Measurements from ENCODE around the gene ZC3H12D. TPM values are rescaled to one million over a fixed set of nuclear protein-coding genes. Genes with fewer than 3 reads are reported as not detected.

Gene ZC3H12D
- total RNA-seq, 2 experiments from 2014 or later = 6.0 to 6.1 TPM

DNA sequence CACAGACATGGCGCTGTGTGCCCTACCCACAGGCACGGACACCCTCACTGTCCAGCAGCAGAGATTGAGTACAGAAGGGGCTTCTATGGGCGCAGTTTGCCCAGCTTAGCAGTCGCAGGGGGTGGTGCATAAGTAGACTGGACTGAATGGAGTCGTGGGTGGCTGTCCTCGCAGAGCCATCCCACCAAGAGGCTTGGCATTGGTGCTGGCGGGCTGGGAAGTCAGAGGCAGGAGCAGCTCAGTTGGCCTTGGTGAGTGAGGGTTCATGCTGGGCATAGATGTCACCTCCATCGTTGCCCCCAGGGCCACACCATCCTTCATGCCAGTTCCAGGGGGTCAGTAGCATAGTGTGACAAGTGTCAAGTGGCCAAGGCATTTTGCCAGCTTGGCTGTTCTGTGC, 59.6 kb downstream of the ZC3H12D start:
- ChIA-PET CTCF (interaction anchor here (0.8 to 1.0 kb wide), 2 partner anchors 92 to 397 kb away, joined by 3 read pairs; no protein-coding TSS in a partner anchor), POLR2A (no interaction called here)
- Mint-ChIP-seq H3K27me3 (ENCODE audit: low read depth) (no peaks in the 10 kb centered on the region), H3K4me1 (ENCODE audit: low read depth) (peaks cover 2% of the 10 kb centered on the region), H3K4me3 (no peak overlapping the region), H3K27ac (no peak overlapping the region), H3K36me3 (ENCODE audit: low read depth) (no peaks in the 10 kb centered on the region), H3K9me3 (ENCODE audit: insufficient read depth) (no peaks in the 10 kb centered on the region)
- DNase-seq = no peak
- no peak for ATAC-seq

DNA sequence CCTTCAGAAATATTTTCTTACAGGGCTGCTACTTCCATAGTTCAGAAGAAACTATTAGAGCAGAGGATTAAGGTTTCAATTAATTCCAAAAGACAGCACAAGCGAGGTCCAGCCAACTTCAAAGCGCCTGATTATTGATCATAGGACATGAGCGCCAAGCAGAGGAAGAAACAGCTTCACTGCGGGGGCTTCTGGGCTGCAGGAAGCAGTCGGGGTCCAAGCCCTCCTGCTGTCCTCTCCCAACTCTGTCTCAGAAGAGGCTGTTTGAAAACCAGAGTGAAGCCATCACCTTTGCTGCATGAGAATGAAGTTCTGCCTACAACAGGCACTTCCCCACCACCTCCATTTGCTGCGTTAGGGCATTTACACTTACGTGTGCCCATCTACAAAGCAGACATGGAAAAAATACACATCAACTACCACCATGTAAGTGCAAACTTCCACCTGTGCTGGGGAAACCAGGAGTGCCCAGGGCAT, 60.8 kb downstream of the ZC3H12D start:
- Mint-ChIP-seq H3K27me3 (ENCODE audit: low read depth) (no peaks in the 10 kb centered on the region), H3K27ac (no peak overlapping the region), H3K36me3 (ENCODE audit: low read depth) (peaks cover 2% of the 10 kb centered on the region), H3K4me3 (no peak overlapping the region), H3K9me3 (ENCODE audit: insufficient read depth) (no peaks in the 10 kb centered on the region), H3K4me1 (ENCODE audit: low read depth) (peaks cover 4% of the 10 kb centered on the region)
- POLR2A ChIA-PET = no interaction called here
- CTCF ChIA-PET = interaction anchor here (0.7 to 1.1 kb wide), 3 partner anchors 8 to 395 kb away, joined by 3 to 5 read pairs (median 3); no protein-coding TSS in a partner anchor
- no peak for DNase-seq
- no peak for ATAC-seq

DNA sequence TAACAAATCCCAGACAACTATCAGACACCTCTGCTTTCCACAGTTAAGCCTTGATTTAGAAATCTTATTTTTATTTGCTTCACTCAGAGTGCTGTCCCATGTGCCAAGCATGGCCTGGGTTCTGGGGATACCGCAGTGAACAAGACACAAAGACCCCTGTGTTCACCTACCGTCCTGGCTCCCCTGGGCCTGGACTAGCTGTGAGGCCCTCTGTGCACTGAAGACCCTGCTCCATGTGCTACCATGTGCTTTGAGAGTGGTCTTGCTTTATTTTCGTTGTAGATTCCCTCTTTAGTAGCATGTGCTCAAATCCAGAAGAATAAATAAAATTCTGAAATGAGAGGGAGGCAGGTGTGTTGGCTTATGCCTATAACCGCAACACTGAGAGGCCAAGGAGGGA, 62.2 kb downstream of the ZC3H12D start:
- no peak for ATAC-seq
- Mint-ChIP-seq H3K4me1 (ENCODE audit: low read depth) (peaks cover 4% of the 10 kb centered on the region), H3K36me3 (ENCODE audit: low read depth) (peaks cover 2% of the 10 kb centered on the region), H3K4me3 (no peak overlapping the region), H3K9me3 (ENCODE audit: insufficient read depth) (no peaks in the 10 kb centered on the region), H3K27ac (no peak overlapping the region), H3K27me3 (ENCODE audit: low read depth) (no peaks in the 10 kb centered on the region)
- no peak for DNase-seq
- ChIA-PET POLR2A (no interaction called here), CTCF (interaction anchor here (1.0 to 1.4 kb wide), 2 partner anchors 389 to 394 kb away, joined by 3 to 5 read pairs; no protein-coding TSS in a partner anchor)

DNA sequence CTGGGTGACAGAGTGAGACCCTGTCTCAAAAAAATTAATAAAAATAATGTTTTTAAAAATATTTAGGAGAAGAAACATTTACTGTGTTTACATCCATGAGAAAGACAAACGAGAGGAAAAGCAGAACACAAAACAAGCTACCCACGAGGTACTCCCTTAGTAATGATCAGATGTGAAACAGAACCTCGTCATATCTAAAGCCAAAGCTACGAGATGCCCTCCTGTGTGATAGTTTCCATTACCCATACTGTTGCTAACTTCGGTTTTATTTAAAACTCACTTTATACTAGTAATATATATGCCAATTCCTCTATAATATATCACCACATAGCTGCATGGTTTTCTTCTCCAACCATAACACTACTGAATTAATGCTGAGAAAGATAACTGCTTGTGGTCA, 63.7 kb downstream of the ZC3H12D start:
- no peak for ATAC-seq
- POLR2A ChIA-PET = interaction anchor here (0.9 kb wide), 1 partner anchor 58 kb away, joined by 3 read pairs; no protein-coding TSS in a partner anchor
- peaks cover 10% of the 10 kb centered on the region for H3K36me3 Mint-ChIP-seq (ENCODE audit: low read depth)
- H3K27me3 Mint-ChIP-seq (ENCODE audit: low read depth) = no peaks in the 10 kb centered on the region
- H3K4me3 Mint-ChIP-seq = no peak overlapping the region
- peaks cover 4% of the 10 kb centered on the region for H3K9me3 Mint-ChIP-seq (ENCODE audit: insufficient read depth)
- H3K4me1 Mint-ChIP-seq (ENCODE audit: low read depth) = peaks cover 4% of the 10 kb centered on the region
- CTCF ChIA-PET = interaction anchor here (0.6 to 3.2 kb wide), 5 partner anchors 11 to 393 kb away, joined by 3 to 19 read pairs (median 9); no protein-coding TSS in a partner anchor
- no peak overlapping the region for H3K27ac Mint-ChIP-seq
- DNase-seq = no peak

DNA sequence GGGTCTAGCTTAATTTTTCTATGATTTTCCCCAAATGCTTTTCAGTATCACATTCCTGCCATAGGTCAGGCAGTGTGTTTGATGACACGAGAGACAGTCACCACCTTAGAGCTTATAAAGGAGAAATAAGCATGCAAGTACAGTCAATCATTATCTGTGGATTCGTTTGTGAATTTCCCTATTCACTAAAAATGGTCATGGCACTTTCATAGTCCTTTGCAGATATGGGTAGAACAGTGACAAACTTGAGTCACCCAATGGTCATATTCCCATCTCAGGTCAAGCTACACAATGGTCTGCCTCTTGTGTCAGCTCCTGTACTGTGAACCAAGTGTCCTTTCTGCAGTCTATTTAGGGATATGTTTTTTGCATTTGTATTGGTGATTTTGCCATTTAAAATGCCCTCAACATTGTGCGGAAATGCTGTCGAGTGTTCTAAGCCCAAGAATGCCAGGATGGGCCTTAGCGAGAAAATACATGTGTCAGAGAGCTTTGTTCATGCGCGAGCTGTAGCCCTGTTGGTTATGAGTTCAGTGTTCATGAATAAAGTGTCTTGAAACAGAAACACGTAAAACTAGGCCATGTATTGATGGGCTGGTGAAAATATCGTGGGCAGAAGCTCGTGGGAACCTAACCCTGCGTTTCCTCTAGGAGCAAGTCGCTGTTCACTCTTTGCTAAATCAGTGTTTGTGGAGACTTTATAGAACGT, 65.0 kb downstream of the ZC3H12D start:
- DNase-seq (no peak), ATAC-seq (no peak)
- POLR2A ChIA-PET = interaction anchor here (0.6 to 1.3 kb wide), 3 partner anchors 93 to 353 kb away, joined by 3 read pairs; no protein-coding TSS in a partner anchor
- peaks cover 21% of the 10 kb centered on the region for H3K36me3 Mint-ChIP-seq (ENCODE audit: low read depth)
- CTCF ChIA-PET = interaction anchor here (0.6 to 3.2 kb wide), 5 partner anchors 12 to 391 kb away, joined by 3 to 19 read pairs (median 9); no protein-coding TSS in a partner anchor
- peaks cover 4% of the 10 kb centered on the region for H3K9me3 Mint-ChIP-seq (ENCODE audit: insufficient read depth)
- no peak overlapping the region for H3K4me3 Mint-ChIP-seq
- H3K27ac Mint-ChIP-seq = no peak overlapping the region
- no peaks in the 10 kb centered on the region for H3K27me3 Mint-ChIP-seq (ENCODE audit: low read depth)
- H3K4me1 Mint-ChIP-seq (ENCODE audit: low read depth) = peaks cover 4% of the 10 kb centered on the region

DNA sequence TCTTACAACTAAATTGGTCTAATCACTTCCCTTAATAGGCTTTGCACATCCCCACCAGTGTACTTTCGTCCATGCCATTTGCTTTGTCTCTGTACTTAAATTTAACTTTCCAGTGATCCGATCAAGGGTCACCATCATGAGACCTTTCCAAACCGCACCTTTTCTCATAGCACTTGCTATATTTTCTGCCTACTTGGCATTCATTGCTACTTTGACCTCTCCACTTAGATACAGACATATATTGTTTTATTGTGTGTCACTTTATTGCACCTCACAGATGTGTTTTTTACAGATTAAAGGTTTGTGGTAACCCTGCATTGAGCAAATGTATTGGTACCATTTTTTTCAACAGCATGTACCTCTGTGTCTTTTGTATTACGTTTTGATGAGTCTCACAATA, 70.0 kb downstream of the ZC3H12D start:
- H3K9me3 Mint-ChIP-seq (ENCODE audit: insufficient read depth) = peaks cover 4% of the 10 kb centered on the region
- no peak overlapping the region for H3K4me3 Mint-ChIP-seq
- POLR2A ChIA-PET = no interaction called here
- H3K27ac Mint-ChIP-seq = no peak overlapping the region
- peaks cover 59% of the 10 kb centered on the region for H3K36me3 Mint-ChIP-seq (ENCODE audit: low read depth)
- CTCF ChIA-PET = no interaction called here
- ATAC-seq (no peak), DNase-seq (no peak)
- H3K4me1 Mint-ChIP-seq (ENCODE audit: low read depth) = peaks cover 6% of the 10 kb centered on the region
- no peaks in the 10 kb centered on the region for H3K27me3 Mint-ChIP-seq (ENCODE audit: low read depth)

DNA sequence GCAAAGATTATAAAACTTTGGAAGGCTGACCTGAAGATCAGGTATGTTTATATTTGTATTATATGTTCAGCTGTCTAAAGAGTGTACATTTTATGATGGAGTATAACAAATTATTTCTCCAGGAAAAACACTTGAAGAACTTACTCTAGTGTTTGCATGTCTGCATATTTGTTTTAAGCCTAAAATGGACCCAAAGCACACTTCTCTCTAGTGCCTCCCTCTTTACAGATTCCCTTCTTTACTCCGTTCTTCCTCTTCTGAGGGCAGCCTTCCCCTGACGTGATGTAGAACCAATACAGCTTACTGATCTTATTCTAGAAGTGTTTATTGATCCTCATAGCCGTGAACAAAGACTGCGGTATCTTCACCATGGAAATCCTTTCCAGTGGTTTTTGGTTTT, 70.8 kb downstream of the ZC3H12D start:
- H3K27ac Mint-ChIP-seq = no peak overlapping the region
- ChIA-PET CTCF (interaction anchor here (1.0 kb wide), 1 partner anchor 18 kb away, joined by 4 read pairs; no protein-coding TSS in a partner anchor), POLR2A (no interaction called here)
- H3K9me3 Mint-ChIP-seq (ENCODE audit: insufficient read depth) = peaks cover 4% of the 10 kb centered on the region
- H3K27me3 Mint-ChIP-seq (ENCODE audit: low read depth) = no peaks in the 10 kb centered on the region
- peaks cover 63% of the 10 kb centered on the region for H3K36me3 Mint-ChIP-seq (ENCODE audit: low read depth)
- H3K4me3 Mint-ChIP-seq = no peak overlapping the region
- H3K4me1 Mint-ChIP-seq (ENCODE audit: low read depth) = peaks cover 4% of the 10 kb centered on the region
- DNase-seq (no peak), ATAC-seq (no peak)

DNA sequence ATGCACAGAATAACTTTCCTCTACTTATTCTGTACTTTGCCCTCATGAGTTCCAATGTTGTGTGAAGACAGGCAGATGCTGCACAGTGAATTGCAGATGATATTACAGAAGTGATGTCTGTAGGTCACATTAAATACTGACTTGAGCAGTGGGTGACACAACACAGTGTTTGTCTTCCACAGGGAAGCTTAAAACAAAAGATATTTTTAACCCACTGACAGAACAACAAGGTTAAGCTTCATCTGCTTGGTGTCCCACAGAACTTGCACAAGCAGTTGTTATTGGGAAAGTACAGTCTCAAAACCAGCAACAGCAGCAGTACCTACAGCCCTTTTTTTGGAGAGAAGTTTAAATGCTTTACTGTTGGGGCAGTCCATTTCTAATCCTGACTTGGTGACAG, 74.3 kb downstream of the ZC3H12D start:
- CTCF ChIA-PET = interaction anchor here (1.4 to 2.2 kb wide), 3 partner anchors 17 to 382 kb away, joined by 4 to 7 read pairs (median 5); no protein-coding TSS in a partner anchor
- H3K27me3 Mint-ChIP-seq (ENCODE audit: low read depth) = no peaks in the 10 kb centered on the region
- H3K4me1 Mint-ChIP-seq (ENCODE audit: low read depth) = peaks cover 9% of the 10 kb centered on the region
- peaks cover 71% of the 10 kb centered on the region for H3K36me3 Mint-ChIP-seq (ENCODE audit: low read depth)
- ATAC-seq (no peak), DNase-seq (no peak)
- no peak overlapping the region for H3K4me3 Mint-ChIP-seq
- no peaks in the 10 kb centered on the region for H3K9me3 Mint-ChIP-seq (ENCODE audit: insufficient read depth)
- H3K27ac Mint-ChIP-seq = peak overlapping the region; percentile 11
- POLR2A ChIA-PET = no interaction called here

DNA sequence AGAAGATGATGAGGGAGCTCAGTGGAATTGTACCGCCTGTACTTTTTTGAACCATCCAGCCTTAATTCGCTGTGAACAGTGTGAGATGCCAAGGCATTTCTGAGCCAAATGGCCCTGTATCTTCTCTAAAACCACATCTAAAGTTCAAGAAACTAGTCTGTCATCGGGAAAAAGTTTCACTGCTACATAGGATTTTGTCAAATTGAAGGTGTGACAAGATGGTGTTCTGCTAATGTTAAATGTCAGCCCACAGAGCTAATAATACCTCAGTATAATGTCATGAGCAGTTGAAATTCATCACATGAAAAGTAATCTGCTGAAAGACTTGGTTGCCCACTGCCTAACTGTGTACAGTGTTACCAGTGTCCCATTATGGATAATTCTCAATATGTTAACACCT, 75.2 kb downstream of the ZC3H12D start:
- CTCF ChIA-PET = interaction anchor here (0.8 to 2.2 kb wide), 4 partner anchors 18 to 381 kb away, joined by 3 to 7 read pairs (median 4); no protein-coding TSS in a partner anchor
- peaks cover 17% of the 10 kb centered on the region for H3K4me1 Mint-ChIP-seq (ENCODE audit: low read depth)
- DNase-seq = no peak
- H3K36me3 Mint-ChIP-seq (ENCODE audit: low read depth) = peaks cover 73% of the 10 kb centered on the region
- no peak for ATAC-seq
- no peak overlapping the region for H3K27ac Mint-ChIP-seq
- no peak overlapping the region for H3K4me3 Mint-ChIP-seq
- no peaks in the 10 kb centered on the region for H3K27me3 Mint-ChIP-seq (ENCODE audit: low read depth)
- no peaks in the 10 kb centered on the region for H3K9me3 Mint-ChIP-seq (ENCODE audit: insufficient read depth)
- POLR2A ChIA-PET = no interaction called here

DNA sequence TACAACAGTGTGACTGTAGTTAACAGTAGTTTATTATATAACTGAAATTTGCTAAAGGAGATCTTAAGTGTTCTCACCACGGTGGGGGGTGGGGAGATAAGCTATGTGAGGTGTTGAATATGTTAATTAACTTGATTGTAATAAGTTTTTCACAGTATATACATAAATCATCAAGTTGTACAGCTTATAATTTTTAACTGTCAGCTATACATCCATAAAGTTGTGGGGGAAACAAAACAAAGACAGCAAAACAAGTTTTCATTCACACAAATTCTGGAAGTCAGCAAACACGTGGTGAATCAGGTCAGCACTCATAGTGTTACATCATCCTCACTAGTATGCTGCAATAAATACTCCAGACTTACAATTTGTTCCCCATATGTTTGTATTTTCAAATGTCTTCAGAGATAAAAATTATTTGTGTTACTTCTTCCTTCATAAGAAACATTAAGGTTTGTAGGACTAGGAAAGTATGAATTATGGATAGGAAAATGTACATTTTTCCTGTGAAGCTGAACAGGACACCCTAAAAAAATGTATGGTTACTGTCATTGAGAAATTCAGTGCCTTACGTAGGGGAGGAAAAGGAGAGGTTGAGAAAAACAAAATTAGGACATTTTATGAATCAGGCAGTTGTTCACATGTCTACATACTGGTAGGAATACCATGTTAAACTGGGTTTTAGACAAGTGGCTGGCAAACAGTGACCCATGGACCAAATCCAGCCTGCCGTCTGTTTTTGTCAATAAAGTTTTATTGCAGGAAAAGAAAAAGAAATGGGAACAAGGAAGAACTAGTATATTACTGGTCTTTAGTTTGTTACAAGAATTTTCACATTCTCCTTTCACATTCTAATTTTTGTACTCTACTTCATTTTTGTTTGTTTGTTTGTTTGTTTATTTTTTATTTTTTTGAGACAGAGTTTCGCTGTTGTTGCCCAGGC, 78.7 kb downstream of the ZC3H12D start:
- DNase-seq (no peak), ATAC-seq (no peak)
- H3K27ac Mint-ChIP-seq = no peak overlapping the region
- no peaks in the 10 kb centered on the region for H3K27me3 Mint-ChIP-seq (ENCODE audit: low read depth)
- H3K9me3 Mint-ChIP-seq (ENCODE audit: insufficient read depth) = no peaks in the 10 kb centered on the region
- H3K36me3 Mint-ChIP-seq (ENCODE audit: low read depth) = peaks cover 81% of the 10 kb centered on the region
- peaks cover 25% of the 10 kb centered on the region for H3K4me1 Mint-ChIP-seq (ENCODE audit: low read depth)
- no peak overlapping the region for H3K4me3 Mint-ChIP-seq
- ChIA-PET POLR2A (no interaction called here), CTCF (interaction anchor here (0.7 to 1.0 kb wide), 2 partner anchors 317 to 323 kb away, joined by 3 read pairs; no protein-coding TSS in a partner anchor)

DNA sequence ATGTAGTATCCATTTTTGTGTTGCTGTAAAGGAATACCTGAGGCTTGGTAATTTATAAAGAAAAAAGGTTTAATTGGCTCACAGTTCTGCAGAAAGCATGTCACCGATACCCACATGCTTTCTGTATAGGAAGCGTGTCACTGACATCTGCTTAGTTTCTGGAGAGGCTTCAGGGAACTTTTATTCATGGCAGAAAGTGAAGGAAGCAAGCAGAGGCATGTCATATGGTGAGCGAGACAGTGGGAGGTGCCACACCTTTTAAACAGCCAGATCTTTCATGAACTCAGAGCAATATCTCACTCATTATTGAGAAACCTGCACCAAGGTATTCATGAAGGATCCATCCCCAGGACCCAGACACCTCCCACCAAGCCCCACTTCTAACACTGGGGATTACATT, 81.3 kb downstream of the ZC3H12D start:
- DNase-seq = no peak
- peaks cover 79% of the 10 kb centered on the region for H3K36me3 Mint-ChIP-seq (ENCODE audit: low read depth)
- no peak for ATAC-seq
- CTCF ChIA-PET = no interaction called here
- no peaks in the 10 kb centered on the region for H3K27me3 Mint-ChIP-seq (ENCODE audit: low read depth)
- H3K9me3 Mint-ChIP-seq (ENCODE audit: insufficient read depth) = no peaks in the 10 kb centered on the region
- peaks cover 25% of the 10 kb centered on the region for H3K4me1 Mint-ChIP-seq (ENCODE audit: low read depth)
- POLR2A ChIA-PET = no interaction called here
- no peak overlapping the region for H3K4me3 Mint-ChIP-seq
- H3K27ac Mint-ChIP-seq = peak overlapping the region; percentile 50
